Measurements from ENCODE around the gene STIP1.

STIP1 gene

DNA sequence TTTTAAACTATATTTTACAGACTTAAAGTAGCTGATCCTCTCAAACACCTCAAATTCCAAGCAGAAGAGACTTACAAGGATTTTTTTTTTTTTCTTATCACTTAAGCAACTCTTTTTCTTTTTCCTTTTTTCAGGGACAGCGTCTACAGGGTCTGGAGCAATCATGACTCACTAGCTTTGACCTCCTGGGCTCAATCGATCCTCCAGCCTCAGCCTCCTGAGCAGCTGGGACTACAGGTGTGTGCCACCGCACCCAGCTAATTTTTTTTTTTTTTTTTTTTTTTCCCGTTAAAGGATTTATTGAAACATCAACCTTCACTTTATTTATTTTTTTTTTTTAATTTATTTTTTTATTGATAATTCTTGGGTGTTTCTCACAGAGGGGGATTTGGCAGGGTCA, 15.6 kb upstream of the STIP1 start:
- no peak overlapping the region for H3K4me3 ChIP-seq (replicated peaks in 1 of 2; ENCODE audit: low read depth in 2 of 2, low read length in 2 of 2)
- TF ChIP-seq CTCF (IDR thresholded peaks at IDR 0.05; ENCODE audit: low read depth, low read length), result no peak
- no peak for DNase-seq (ENCODE audit: low read depth in 2 of 2)

- H3K4me3 ChIP-seq (replicated peaks in 1 of 2; ENCODE audit: low read depth in 2 of 2, low read length in 2 of 2), result no peak overlapping the region
- peak in 1 of 2 donors; percentile 47 for DNase-seq (ENCODE audit: low read depth in 2 of 2)
- TF ChIP-seq CTCF (IDR thresholded peaks at IDR 0.05; ENCODE audit: low read depth, low read length), result no peak
Measured at GRCh38 chr11:64173616-64174355, 12.2 kb upstream of the STIP1 start.

GRCh38 chr11:64176751-64177150, 9.2 kb upstream of the STIP1 start:
- no peak overlapping the region for H3K4me3 ChIP-seq (replicated peaks in 1 of 2; ENCODE audit: low read depth in 2 of 2, low read length in 2 of 2)
- no peak for TF ChIP-seq CTCF (IDR thresholded peaks at IDR 0.05; ENCODE audit: low read depth, low read length)
- DNase-seq (ENCODE audit: low read depth in 2 of 2), result no peak

- no peak for DNase-seq (ENCODE audit: low read depth in 2 of 2)
- TF ChIP-seq CTCF (IDR thresholded peaks at IDR 0.05; ENCODE audit: low read depth, low read length), result no peak
- H3K4me3 ChIP-seq (replicated peaks in 1 of 2; ENCODE audit: low read depth in 2 of 2, low read length in 2 of 2), result no peak overlapping the region
Measured at GRCh38 chr11:64178203-64178602, 7.8 kb upstream of the STIP1 start.

GRCh38 chr11:64178951-64179639, 6.9 kb upstream of the STIP1 start:
- DNase-seq (ENCODE audit: low read depth in 2 of 2), result no peak
- no peak overlapping the region for H3K4me3 ChIP-seq (replicated peaks in 1 of 2; ENCODE audit: low read depth in 2 of 2, low read length in 2 of 2)
- no peak for TF ChIP-seq CTCF (IDR thresholded peaks at IDR 0.05; ENCODE audit: low read depth, low read length)

GRCh38 chr11:64180891-64181290, 5.1 kb upstream of the STIP1 start:
- no peak for DNase-seq (ENCODE audit: low read depth in 2 of 2)
- no peak overlapping the region for H3K4me3 ChIP-seq (replicated peaks in 1 of 2; ENCODE audit: low read depth in 2 of 2, low read length in 2 of 2)
- no peak for TF ChIP-seq CTCF (IDR thresholded peaks at IDR 0.05; ENCODE audit: low read depth, low read length)

Measured in cardiac fibroblast (primary cell).